HepG2 (cell line): ENCODE results near the gene IQCC. TPM values are rescaled to one million over a fixed set of nuclear protein-coding genes. Genes with fewer than 3 reads are reported as not detected.

Experiments used
- ASH2L ChIP-seq: fragments of 300-600, 200-600 bp; sonication (generic); IDR thresholded peaks from 2 replicates; pipeline ENCODE4 v1.7.0; 2017; ENCODE audit warnings: low read depth, mild to moderate bottlenecking, moderate library complexity, mixed read lengths, low read length; ENCODE audit not compliant: insufficient read length
- BCLAF1 ChIP-seq: fragments of 450-650 bp; IDR thresholded peaks from 2 replicates; pipeline ENCODE4 v1.6.1; 2017; ENCODE audit warnings: mild to moderate bottlenecking
- DPF2 ChIP-seq: sonication (generic); formaldehyde crosslinking; IDR thresholded peaks from 2 replicates; pipeline ENCODE4 v1.4.0; 2020; ENCODE audit warnings: mild to moderate bottlenecking, low read depth, missing genetic modification reagents, borderline replicate concordance
- DR1 ChIP-seq: sonication (generic); formaldehyde crosslinking; IDR thresholded peaks from 2 replicates; pipeline ENCODE4 v1.8.0; 2021; ENCODE audit warnings: mild to moderate bottlenecking, missing genetic modification reagents, inconsistent platforms
- ESRRA ChIP-seq: sonication (generic); formaldehyde crosslinking; IDR thresholded peaks from 2 replicates; pipeline ENCODE4 v1.5.1; 2020; ENCODE audit warnings: mild to moderate bottlenecking, low read depth, missing genetic modification reagents
- GFI1 ChIP-seq: sonication (generic); formaldehyde crosslinking; IDR thresholded peaks from 2 replicates; pipeline ENCODE4 v1.5.0; 2020; ENCODE audit warnings: missing genetic modification reagents, mild to moderate bottlenecking, borderline replicate concordance
- KAT8 ChIP-seq: IDR thresholded peaks from 2 replicates; pipeline ENCODE4 v1.6.1; 2016; ENCODE audit warnings: missing genetic modification reagents, missing compliant biosample characterization
- NR2F1 ChIP-seq, 2 experiments: fragments of 450-650 bp in 1 of 2; formaldehyde crosslinking in 1 of 2; IDR thresholded peaks; 2 replicates each; pipeline versions ENCODE4 v1.5.0 to v1.6.1; 2016 to 2020; ENCODE audit warnings: mild to moderate bottlenecking in 1 of 2, missing compliant biosample characterization in 1 of 2, missing genetic modification reagents in 1 of 2, moderate library complexity in 1 of 2
- PBX2 ChIP-seq: IDR thresholded peaks from 2 replicates; pipeline ENCODE4 v1.6.1; 2016; ENCODE audit warnings: control low read depth
- PRMT3 ChIP-seq: sonication (generic); formaldehyde crosslinking; IDR thresholded peaks from 2 replicates; pipeline ENCODE4 v1.8.1; 2022; ENCODE audit warnings: low read depth, mild to moderate bottlenecking, moderate library complexity, missing genetic modification reagents, borderline replicate concordance
- SRSF1 ChIP-seq: fragments of 200-400 bp; formaldehyde crosslinking; optimal IDR thresholded peaks from 2 replicates; pipeline ENCODE3; 2017; ENCODE audit warnings: mild to moderate bottlenecking, low read depth, low read length, moderate library complexity
- ZNF230 ChIP-seq: sonication (generic); formaldehyde crosslinking; IDR thresholded peaks from 2 replicates; pipeline ENCODE4 v1.4.0; 2020; ENCODE audit warnings: mild to moderate bottlenecking, missing genetic modification reagents
- ZNF691 ChIP-seq: sonication (generic); formaldehyde crosslinking; IDR thresholded peaks from 2 replicates; pipeline ENCODE4 v1.4.0; 2020; ENCODE audit warnings: missing genetic modification reagents, low read depth, mild to moderate bottlenecking, borderline replicate concordance
- polyA plus RNA-seq, 8 experiments: library from polyadenylated mRNA; depleted of rRNA in 3 of 8; stranded (reverse) in 7 of 8; unstranded in 1 of 8; fragments of >200 nt; fragmentation: Illumina TruSeq in 4 of 8; extraction: Trizol in 4 of 8; gene quantifications; 2 replicates each; pipeline versions ENCODE4 v1.2.1 to v1.2.3, GENCODE V29; 2011 to 2016; ENCODE audit warnings: low read depth in 4 of 8, missing spikeins in 1 of 8, mixed read lengths in 1 of 8; ENCODE audit not compliant: insufficient read depth in 1 of 8
- total RNA-seq, 5 experiments: library from RNA; depleted of rRNA; stranded (reverse); fragments of >200 nt; fragmentation: Illumina TruSeq; extraction: Trizol; gene quantifications; 2 replicates each; pipeline ENCODE4 v1.2.3, GENCODE V29; 2016; ENCODE audit warnings: low read depth in 1 of 5
- TF ChIP-seq, protein P1 (sequence below): IDR thresholded peaks from 2 replicates; pipeline ENCODE4 v1.4.0; 2020; ENCODE audit warnings: mild to moderate bottlenecking, missing genetic modification reagents
- TF ChIP-seq, protein P2 (sequence below): sonication (generic); formaldehyde crosslinking; conservative IDR thresholded peaks from 2 replicates; pipeline ENCODE4 v1.4.0; 2020; ENCODE audit warnings: missing genetic modification reagents

Gene IQCC
- total and polyA plus RNA-seq, 2 of the 13 experiments (the other 11 are each of a cell fraction or from before 2014, with no cell fraction given), result 1.7 to 3.0 TPM

GRCh38 chr1:32241001-32241763 is 35.7 kb downstream of the IQCC start (continued):
- peak; percentile 88; the same call in 1 of the 2 replicates for TF ChIP-seq ZNF691 (CRISPR knock-in tag)
- no peak for TF ChIP-seq BCLAF1
- no peak for TF ChIP-seq SRSF1
- no peak for TF ChIP-seq DR1
- TF ChIP-seq PRMT3 (CRISPR knock-in tag), result no peak
- no peak for TF ChIP-seq NR2F1 (CRISPR knock-in tag; IDR thresholded peaks at IDR 0.05)
- TF ChIP-seq KAT8 (CRISPR knock-in tag), result peak; percentile 31; the same call in 1 of the 2 replicates
- peak; percentile 47 for TF ChIP-seq ASH2L
- TF ChIP-seq, protein P1, sequence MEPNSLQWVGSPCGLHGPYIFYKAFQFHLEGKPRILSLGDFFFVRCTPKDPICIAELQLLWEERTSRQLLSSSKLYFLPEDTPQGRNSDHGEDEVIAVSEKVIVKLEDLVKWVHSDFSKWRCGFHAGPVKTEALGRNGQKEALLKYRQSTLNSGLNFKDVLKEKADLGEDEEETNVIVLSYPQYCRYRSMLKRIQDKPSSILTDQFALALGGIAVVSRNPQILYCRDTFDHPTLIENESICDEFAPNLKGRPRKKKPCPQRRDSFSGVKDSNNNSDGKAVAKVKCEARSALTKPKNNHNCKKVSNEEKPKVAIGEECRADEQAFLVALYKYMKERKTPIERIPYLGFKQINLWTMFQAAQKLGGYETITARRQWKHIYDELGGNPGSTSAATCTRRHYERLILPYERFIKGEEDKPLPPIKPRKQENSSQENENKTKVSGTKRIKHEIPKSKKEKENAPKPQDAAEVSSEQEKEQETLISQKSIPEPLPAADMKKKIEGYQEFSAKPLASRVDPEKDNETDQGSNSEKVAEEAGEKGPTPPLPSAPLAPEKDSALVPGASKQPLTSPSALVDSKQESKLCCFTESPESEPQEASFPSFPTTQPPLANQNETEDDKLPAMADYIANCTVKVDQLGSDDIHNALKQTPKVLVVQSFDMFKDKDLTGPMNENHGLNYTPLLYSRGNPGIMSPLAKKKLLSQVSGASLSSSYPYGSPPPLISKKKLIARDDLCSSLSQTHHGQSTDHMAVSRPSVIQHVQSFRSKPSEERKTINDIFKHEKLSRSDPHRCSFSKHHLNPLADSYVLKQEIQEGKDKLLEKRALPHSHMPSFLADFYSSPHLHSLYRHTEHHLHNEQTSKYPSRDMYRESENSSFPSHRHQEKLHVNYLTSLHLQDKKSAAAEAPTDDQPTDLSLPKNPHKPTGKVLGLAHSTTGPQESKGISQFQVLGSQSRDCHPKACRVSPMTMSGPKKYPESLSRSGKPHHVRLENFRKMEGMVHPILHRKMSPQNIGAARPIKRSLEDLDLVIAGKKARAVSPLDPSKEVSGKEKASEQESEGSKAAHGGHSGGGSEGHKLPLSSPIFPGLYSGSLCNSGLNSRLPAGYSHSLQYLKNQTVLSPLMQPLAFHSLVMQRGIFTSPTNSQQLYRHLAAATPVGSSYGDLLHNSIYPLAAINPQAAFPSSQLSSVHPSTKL (CRISPR knock-in tag), result peak; percentile 26; the same call in 1 of the 2 replicates
- no peak for TF ChIP-seq PBX2 (CRISPR knock-in tag)
- TF ChIP-seq ESRRA, result no peak
- no peak for TF ChIP-seq DPF2 (CRISPR knock-in tag)
- TF ChIP-seq ZNF230 (CRISPR knock-in tag), result no peak
- TF ChIP-seq GFI1 (CRISPR knock-in tag), result 0 out of 2 replicates have a peak, but pooled peaks have one; percentile 14
- TF ChIP-seq, protein P2, sequence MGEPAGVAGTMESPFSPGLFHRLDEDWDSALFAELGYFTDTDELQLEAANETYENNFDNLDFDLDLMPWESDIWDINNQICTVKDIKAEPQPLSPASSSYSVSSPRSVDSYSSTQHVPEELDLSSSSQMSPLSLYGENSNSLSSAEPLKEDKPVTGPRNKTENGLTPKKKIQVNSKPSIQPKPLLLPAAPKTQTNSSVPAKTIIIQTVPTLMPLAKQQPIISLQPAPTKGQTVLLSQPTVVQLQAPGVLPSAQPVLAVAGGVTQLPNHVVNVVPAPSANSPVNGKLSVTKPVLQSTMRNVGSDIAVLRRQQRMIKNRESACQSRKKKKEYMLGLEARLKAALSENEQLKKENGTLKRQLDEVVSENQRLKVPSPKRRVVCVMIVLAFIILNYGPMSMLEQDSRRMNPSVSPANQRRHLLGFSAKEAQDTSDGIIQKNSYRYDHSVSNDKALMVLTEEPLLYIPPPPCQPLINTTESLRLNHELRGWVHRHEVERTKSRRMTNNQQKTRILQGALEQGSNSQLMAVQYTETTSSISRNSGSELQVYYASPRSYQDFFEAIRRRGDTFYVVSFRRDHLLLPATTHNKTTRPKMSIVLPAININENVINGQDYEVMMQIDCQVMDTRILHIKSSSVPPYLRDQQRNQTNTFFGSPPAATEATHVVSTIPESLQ (CRISPR knock-in tag), result no peak
